NCI-H526 treated with DMSO at 0.1 percent for 48 hours (cell line): ENCODE measurements around the gene EML1.

Experiments used
- DNase-seq: peaks from one replicate; lab custom pipeline; 2025; lab: John Stamatoyannopoulos, UW

Gene EML1

GRCh38 chr14:99805757-99806439, 12.7 kb downstream of the EML1 start:
- DNase-seq, result no peak

GRCh38 chr14:99806836-99807235, 13.6 kb downstream of the EML1 start:
- DNase-seq, result no peak

GRCh38 chr14:99807413-99808153, 14.4 kb downstream of the EML1 start:
- no peak for DNase-seq

- no peak for DNase-seq
Observed at GRCh38 chr14:99808154-99808505, 14.9 kb downstream of the EML1 start.

GRCh38 chr14:99808515-99808914, 15.3 kb downstream of the EML1 start:
- DNase-seq, result no peak

- DNase-seq, result no peak
Observed at GRCh38 chr14:99809360-99809759, 16.1 kb downstream of the EML1 start.

GRCh38 chr14:99809859-99810558, 16.8 kb downstream of the EML1 start:
- no peak for DNase-seq

GRCh38 chr14:99810559-99810874, 17.3 kb downstream of the EML1 start:
- no peak for DNase-seq

GRCh38 chr14:99812096-99812750, 19.0 kb downstream of the EML1 start:
- DNase-seq, result no peak

GRCh38 chr14:99812892-99813291, 19.7 kb downstream of the EML1 start:
- DNase-seq, result no peak

GRCh38 chr14:99815696-99816095, 22.5 kb downstream of the EML1 start:
- DNase-seq, result no peak

- no peak for DNase-seq
Observed at GRCh38 chr14:99816217-99816616, 23.0 kb downstream of the EML1 start.

- no peak for DNase-seq
Observed at GRCh38 chr14:99816642-99817041, 23.4 kb downstream of the EML1 start.

GRCh38 chr14:99817331-99817730, 24.1 kb downstream of the EML1 start:
- DNase-seq, result no peak

- no peak for DNase-seq
Observed at GRCh38 chr14:99818503-99819036, 25.4 kb downstream of the EML1 start.

GRCh38 chr14:99819514-99819913, 26.3 kb downstream of the EML1 start:
- DNase-seq, result no peak

- no peak for DNase-seq
Observed at GRCh38 chr14:99820702-99821331, 27.6 kb downstream of the EML1 start.

- peak; percentile 64 for DNase-seq
Observed at GRCh38 chr14:99821519-99822508, 28.6 kb downstream of the EML1 start.

- DNase-seq, result no peak
Observed at GRCh38 chr14:99822800-99823455, 29.7 kb downstream of the EML1 start.

- no peak for DNase-seq
Observed at GRCh38 chr14:99824776-99825175, 31.6 kb downstream of the EML1 start.
